GM18526 (cell line): ENCODE data around the gene LLGL1.

Source experiments
- POLR2A ChIP-seq: IDR thresholded peaks from 3 replicates; pipeline ENCODE4 v1.6.1; 2011; ENCODE audit not compliant: insufficient read length; ENCODE audit errors: extremely low read depth

The LLGL1 gene

DNA sequence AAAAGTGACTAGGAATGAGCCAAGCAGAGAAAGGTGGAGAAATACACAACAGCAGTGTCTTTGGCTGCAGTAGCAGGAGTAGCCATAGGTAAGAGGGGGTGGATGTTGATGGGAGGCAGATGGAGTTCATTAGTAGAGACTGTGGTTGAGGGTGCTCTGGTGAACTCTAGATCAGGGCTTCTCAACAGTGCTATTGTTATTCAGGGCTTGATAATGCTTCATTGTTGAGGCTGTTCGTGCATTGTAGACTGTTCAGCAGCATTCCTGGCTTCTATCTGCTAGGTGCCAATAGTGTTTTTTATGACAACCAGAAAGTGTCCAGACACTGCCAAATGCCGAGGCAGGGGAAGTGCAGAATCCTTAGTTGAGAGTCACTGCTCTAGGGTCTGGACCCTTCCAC, 38.2 kb upstream of the LLGL1 start:
- TF ChIP-seq POLR2A, result no peak

DNA sequence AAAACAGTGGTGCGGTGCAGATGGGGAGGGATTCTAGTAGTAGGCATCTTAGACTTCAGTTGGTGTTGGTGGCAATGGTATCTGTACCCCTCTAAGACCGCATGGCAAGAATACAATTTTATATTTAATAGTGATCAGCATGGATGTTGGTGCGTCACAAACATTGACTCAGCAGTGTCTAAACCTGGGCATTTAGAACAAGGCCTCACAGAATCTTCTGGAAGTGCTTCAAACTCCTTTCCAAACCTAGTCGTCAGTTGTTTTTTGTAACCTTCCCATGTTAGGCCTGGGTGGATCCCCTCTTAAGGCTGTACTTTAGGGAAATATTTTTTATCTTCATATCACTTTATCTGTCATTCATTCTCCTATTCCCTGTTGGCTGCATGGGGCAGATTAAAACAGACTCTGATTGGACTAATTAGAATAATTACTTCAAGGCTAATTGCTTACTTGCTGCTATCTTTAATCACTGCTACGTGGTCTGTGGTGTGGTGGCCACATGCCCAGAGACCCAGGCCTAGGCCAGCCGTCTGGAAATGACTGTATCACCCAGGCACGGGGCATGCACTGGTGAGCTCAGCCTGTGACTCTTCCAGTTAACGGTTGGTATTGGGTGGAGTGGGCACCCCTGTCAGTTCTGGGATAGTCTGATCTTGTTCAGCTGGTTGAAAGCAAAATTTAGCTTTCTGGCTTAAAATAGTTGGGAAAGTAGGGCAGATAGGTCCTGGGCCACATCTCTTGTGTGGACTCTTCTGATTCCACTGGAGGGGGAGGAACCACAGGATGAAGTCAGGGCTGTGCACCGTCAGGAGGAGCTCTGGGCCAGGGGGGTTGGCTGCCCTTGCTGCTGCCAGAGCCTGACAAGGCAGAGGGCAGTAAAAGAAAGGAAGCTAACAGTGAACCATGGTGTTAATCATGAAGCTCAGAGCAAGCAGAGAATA, 37.3 kb upstream of the LLGL1 start:
- TF ChIP-seq POLR2A, result no peak

DNA sequence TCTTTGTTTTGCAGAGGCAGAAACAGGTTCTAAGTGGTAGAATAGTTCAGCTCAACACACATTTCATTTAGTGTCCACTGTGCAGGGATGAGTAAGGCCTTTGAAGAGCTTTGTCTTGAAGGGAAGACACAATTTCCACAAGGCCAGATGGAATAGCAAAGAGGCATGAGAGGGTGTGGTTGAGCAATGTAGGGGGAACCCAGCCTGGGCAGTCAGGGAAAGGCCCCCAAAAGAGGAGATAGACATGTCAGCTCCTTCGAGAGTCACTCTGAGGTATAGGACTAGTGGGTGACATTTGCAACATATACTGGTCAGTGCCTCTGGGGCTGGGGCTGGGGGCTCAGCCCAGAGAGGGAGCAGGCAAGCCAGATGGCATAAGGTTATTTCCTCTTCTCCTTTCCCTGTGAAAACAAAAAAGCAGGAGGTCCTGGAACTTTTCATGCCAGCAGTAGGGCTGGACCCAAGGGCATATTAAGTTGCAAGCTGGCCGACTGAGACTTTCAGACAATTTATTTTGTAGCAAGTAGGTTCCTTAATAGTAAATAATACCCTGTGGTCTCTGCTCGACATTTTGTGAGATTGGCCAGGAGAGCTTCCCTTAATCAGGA, 34.7 kb upstream of the LLGL1 start:
- no peak for TF ChIP-seq POLR2A

DNA sequence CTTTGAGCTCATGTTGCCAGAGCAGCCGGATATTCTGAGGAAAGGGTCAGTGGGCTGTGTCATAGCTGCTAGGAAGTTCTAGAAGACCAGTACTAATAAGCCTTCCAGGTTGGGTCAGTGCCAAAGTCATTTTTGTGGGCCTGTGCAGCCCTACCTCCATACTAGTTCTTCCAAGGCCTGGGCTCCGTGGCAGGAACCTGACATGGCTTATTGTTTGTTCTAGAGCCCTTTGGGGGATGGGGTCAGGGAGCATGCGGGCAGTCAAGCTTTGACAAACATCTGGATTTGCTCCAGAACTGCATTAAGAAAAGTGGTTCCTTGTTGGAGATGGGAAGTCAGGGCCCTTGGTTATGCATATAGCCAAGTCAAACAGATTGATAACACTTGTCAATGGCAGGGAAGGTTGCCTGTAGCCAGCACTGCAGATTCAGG, 34.2 kb upstream of the LLGL1 start:
- no peak for TF ChIP-seq POLR2A

DNA sequence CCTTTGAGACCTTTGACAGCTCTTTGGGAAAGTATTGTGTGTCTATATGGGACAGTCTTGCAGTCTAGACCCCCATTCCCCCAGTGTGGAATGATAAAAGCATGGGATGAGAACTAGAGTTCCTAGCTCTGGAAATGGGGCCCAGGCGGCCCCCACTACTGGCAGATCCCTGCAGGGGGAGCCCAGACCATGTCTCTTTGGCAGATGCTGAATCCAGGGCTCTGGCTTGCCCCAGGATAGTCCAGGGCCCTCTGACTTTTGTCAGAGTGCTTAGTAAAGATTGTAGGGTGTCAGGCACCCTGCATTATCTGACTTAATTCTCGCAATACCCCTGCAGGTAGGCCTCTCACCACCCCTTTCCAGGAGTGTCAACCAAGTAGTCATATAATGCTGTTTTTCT, 33.5 kb upstream of the LLGL1 start:
- TF ChIP-seq POLR2A, result no peak

DNA sequence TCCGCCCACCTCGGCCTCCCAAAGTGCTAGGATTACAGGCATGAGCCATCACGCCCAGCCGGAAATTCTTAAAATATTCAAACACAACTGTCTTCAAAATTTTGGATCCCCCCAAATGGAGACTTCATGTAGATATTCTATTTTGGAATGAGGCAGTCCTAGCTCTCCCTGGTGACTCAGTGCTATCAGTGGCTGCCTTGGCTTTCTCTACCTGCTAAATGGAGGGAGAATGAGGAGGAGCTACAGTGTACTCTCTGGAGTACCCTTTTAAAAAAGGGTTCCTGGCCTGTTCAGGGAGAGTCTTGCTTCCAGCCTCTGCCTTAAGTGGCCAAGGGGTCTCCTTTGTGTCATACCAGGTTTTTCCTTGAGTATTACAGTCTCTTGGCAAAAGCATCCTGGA, 31.0 kb upstream of the LLGL1 start:
- TF ChIP-seq POLR2A, result no peak

DNA sequence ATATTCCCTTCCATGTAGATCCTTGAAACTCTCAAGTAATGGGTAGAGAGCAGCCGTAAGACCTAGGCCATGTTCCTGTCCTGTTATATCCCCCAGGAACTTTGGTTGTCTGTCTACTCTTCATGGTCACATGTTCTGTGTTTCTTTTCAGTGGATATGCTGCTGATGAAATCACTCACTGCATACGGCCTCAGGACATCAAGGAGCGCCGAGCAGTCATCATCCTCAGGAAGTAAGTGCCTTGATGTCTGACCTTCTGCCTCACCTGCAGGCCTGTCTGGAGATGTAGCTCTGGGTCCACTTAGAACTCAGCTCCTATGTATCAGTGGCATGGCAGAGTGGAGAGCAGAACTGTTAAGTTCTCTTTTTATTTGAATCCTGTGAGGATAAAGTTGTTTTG, 30.6 kb upstream of the LLGL1 start:
- no peak for TF ChIP-seq POLR2A

DNA sequence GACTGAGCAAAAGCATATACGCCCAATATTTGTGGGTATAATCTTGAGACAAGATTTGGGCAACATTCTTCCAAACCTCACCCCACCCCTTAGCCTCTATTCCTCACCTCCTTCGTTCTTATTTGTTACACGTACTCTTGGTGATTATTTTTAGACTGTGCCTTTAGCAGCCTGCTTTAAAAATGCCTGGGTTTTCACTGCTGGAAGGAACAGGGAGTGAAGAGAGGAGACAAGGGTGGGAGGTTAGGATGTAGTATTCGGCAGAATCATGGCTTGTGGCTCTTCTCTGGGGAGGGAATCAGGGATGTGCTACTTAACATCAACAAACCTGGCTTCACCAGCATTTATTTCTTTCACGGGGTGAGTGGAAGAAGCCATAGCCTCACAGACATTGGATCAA, 30.2 kb upstream of the LLGL1 start:
- no peak for TF ChIP-seq POLR2A

DNA sequence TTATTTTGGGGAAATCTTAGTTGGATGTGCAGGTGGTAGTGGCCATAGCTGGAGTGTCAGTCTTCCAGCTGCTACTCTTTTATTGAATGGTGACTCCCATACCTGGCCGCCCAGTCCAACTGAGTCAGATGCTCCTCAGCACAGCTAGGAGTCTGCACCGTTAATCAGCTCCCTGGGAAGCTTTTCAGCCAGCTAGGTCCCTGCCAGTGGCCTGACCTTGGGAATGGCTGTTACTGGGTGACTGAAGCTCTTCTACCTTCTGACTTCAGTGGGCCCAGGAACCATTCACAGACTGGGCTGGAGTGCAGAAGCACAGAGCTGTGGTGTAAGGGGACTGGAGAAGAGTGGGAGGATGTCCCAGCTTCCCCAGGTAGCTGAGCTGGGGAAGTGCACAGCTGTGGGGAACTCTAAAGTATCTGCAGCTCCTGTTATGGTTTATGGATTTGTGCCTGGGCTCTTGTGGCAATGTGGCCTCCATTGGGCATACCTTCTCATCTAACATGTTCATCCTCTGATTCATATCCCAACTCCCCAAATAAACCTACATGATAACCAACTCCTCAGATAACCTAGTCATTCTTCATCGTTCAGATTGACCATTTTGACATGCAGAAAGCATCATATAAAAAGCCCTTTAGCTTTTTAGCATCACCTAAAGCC, 27.8 kb upstream of the LLGL1 start:
- no peak for TF ChIP-seq POLR2A

DNA sequence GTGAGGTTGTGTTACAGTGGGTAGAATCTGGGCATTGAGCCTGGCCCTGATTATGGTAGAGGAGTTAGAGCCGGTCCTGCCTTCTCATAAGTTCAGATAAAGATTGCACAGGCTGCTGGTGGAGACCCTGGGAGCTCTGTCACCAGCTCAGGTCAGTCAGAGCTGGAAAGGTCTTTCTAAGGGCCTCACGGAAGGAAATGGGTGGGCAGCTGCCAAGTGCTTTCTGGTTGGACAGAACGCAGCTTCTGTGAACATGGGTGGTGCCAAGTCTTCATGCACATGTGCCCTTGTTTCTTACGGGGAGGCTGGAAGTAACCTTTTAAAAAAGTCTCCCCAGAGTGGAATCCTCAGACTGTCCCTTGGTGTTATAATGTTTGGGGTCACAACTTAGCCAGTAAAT, 26.9 kb upstream of the LLGL1 start:
- no peak for TF ChIP-seq POLR2A

DNA sequence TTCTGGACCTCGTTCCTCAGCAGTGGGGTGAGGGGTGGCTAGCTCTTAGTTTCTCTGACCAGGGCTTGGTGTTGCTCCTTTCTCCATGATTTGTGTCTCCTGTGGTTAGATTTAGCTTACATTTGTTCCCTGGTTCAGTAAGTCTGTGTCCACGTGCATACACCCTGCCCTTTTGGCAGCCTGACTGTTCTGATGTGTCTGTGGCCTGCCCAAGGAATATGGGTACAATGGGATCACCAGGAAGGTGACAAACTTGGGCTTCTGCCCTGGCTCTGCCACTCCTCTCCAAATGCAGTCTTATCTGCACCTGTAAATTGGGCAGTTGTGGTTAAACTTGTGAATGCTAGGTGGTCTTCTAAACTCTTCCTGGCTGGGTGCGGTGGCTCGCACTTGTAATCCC, 24.3 kb upstream of the LLGL1 start:
- TF ChIP-seq POLR2A, result no peak

DNA sequence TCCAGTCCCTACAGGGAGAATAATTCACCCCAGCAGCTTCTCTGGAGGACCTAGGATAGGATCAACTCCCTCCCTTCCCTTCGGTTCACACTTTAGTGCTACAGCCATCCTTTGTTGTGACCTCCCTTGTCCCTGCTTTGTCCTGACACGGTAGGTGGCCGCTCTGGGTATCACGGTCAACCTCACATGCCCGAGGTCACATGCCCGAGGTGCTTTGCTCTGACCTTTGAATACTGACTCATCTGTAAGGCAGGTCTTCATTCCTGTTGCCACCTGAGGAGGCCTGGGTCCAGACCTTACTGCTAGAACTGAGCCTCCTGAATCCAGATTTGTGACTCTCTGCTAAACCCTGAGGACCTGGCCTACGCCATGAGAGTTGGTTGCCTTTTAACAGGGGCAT, 22.1 kb upstream of the LLGL1 start:
- no peak for TF ChIP-seq POLR2A

DNA sequence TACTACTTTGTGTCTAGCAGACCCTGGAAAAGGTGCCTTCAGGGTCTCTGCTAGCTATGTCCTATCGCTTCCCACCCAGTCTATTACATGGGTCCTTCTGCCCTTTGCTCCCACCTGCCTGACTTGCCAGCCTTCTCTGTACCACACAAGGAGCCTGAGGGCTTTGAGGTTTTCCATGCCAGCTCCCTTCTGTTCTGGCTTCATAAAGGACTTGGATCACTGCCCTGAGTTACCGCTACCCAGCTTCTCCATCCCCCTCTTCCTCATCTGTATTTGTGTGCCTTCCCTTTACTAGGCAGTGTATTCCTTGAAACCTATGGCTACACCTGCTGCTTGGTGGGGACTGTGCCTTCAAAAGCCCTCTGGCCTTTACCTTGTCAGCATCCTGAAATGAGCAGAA, 19.6 kb upstream of the LLGL1 start:
- TF ChIP-seq POLR2A, result no peak

DNA sequence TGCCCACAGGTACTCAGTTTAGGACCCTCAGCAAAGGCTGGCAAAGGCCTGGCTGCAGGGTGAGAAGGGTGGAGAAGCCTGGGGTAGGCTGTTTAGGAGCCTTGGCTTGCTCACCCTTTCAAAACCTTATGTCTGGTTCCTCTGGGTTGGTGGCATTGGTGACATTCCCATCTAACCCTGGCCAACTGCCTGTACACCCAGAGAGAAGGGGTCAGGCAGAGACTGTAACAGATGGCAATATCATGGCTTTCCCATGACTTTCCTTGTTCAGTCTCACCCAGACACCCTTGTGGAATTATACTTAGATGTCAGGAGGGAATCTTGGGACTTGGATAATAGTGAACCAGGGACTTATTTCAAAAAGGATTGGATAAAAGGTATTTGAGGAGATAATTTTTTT, 18.5 kb upstream of the LLGL1 start:
- TF ChIP-seq POLR2A, result no peak

DNA sequence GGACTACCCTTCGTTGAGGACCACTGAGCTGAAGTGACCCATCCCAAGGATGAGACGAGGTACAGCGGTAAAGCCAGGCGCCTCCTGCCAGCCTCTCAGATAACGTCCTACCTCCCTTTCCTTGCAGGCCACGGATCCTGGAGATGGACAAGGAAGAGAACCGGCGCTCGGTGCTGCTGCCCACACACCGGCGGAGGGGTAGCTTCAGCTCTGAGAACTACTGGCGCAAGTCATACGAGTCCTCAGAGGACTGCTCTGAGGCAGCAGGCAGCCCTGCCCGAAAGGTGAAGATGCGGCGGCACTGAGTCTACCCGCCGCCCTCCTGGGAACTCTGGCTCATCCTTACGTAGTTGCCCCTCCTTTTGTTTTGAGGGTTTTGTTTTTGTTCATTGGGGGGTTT, 17.3 kb upstream of the LLGL1 start:
- TF ChIP-seq POLR2A, result no peak

DNA sequence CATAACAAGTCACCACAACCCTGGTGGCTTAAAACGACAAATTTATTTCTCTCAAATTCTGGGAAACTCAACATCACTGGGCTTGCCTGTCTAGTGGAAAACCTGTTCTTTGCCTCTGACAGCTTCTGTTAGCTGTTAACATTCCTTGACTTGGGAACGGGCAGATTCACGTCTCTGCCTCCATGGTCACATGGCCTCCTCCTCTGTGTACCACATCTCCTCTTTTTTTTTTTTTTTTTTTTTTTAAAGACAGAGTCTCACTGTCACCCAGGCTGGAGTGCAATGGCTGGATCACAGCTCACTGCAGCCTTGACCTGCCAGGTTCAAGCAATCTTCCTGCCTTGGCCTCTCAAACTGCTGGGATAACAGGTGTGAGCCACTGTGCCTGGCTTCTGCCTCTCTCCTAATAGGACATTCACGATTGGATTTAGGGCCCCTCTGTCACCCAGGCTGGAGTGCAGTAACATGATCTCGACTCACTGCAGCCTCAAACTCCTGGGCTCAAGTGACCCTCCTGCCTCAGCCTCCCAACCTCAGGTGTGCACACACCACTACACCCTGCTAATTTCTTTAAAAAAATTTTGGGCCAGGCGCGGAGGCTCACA, 11.7 kb upstream of the LLGL1 start:
- no peak for TF ChIP-seq POLR2A
